AG09319 (cell line): Measurements from ENCODE around the gene SRRM1.
A peak's percentile ranks its signal among the peaks of the same experiment; 100 is the strongest.
"Not testable (repeated sequence)": the region's sequence is repeated elsewhere in the genome, so short reads cannot be mapped to it uniquely, and the experiment has no call there.

ENCODE experiments used
- DNase-seq: peaks from one replicate; pipeline ENCODE4 v3.0.0-alpha.2; 2010; ENCODE audit warnings: low read depth; ENCODE audit errors: extremely low read depth
- CTCF ChIP-seq: IDR thresholded peaks from 2 replicates; pipeline ENCODE4 v1.5.1; 2011; ENCODE audit warnings: low read depth, mild to moderate bottlenecking, inconsistent platforms, low read length, moderate library complexity

The SRRM1 gene

GRCh38 chr1:24704411-24705259 lies 61.5 kb downstream of the SRRM1 start:
- DNase-seq, result no peak
- no peak for TF ChIP-seq CTCF

GRCh38 chr1:24705260-24706073 lies 62.4 kb downstream of the SRRM1 start:
- TF ChIP-seq CTCF, result no peak
- peak; percentile 31 for DNase-seq

GRCh38 chr1:24706074-24706389 lies 62.9 kb downstream of the SRRM1 start:
- not testable (repeated sequence) for DNase-seq

- no peak for DNase-seq
- no peak for TF ChIP-seq CTCF
Observed at GRCh38 chr1:24707687-24708086, 64.6 kb downstream of the SRRM1 start.

- TF ChIP-seq CTCF, result no peak
- no peak for DNase-seq
Observed at GRCh38 chr1:24708938-24709337, 65.8 kb downstream of the SRRM1 start.

GRCh38 chr1:24709791-24710441 lies 66.8 kb downstream of the SRRM1 start:
- DNase-seq, result no peak
- no peak for TF ChIP-seq CTCF

- no peak for DNase-seq
- no peak for TF ChIP-seq CTCF
Observed at GRCh38 chr1:24711329-24711728, 68.2 kb downstream of the SRRM1 start.
